IMR-90 (cell line): ENCODE measurements around the gene PSMB1. TPM values are rescaled to one million over a fixed set of nuclear protein-coding genes. Genes with fewer than 3 reads are reported as not detected.

Experiments used
- ATAC-seq: fragments of 200-7000 bp; cut with Tn5 transposase; 2 replicates; pipeline ENCODE4 v1.9.1; 2020; ENCODE audit warnings: low read depth, mild to moderate bottlenecking, moderate library complexity
- BruUV-seq: library from RNA; stranded (reverse); fragments of 400-500 nt; replicated peaks from 2 replicates; lab custom pipeline; 2021; lab: Mats Ljungman, UMichigan
- CTCF ChIA-PET: fragments of 300-600 bp; formaldehyde crosslinking; extraction: SDS; loops from one replicate; lab custom pipeline; 2021; ENCODE audit warnings: antibody characterized with exemption; lab: Yijun Ruan, JAX
- POLR2A ChIA-PET: fragments of 300-600 bp; sonication (Branson Sonifier 250); formaldehyde crosslinking; loops from one replicate; lab custom pipeline; 2022; ENCODE audit warnings: antibody characterized with exemption; ENCODE audit not compliant: unreplicated experiment; lab: Charles Lee
- DNase-seq: peaks from one replicate; pipeline ENCODE4 v3.0.0; 2013
- H2AFZ ChIP-seq: replicated peaks from 2 replicates; pipeline ENCODE3; 2013; ENCODE audit warnings: low read length, mild to moderate bottlenecking; ENCODE audit not compliant: poor library complexity
- H2AK5ac ChIP-seq: 2 replicates; pipeline ENCODE4 v1.6.1; 2013; ENCODE audit warnings: low read depth, low read length, inconsistent platforms
- H2AK9ac ChIP-seq: replicated peaks from 2 replicates; pipeline ENCODE3; 2013; ENCODE audit warnings: mild to moderate bottlenecking, low read depth, low read length, moderate library complexity; ENCODE audit not compliant: poor library complexity
- H2BK120ac ChIP-seq: 2 replicates; pipeline ENCODE4 v1.6.1; 2013; ENCODE audit warnings: low read depth, low read length, inconsistent platforms
- H2BK15ac ChIP-seq: 3 replicates; pipeline ENCODE4 v1.6.1; 2013; ENCODE audit warnings: low read depth, low read length, inconsistent platforms
- H2BK20ac ChIP-seq: 2 replicates; pipeline ENCODE4 v1.6.1; 2013; ENCODE audit warnings: low read depth, mild to moderate bottlenecking, inconsistent platforms, low read length, moderate library complexity
- H2BK5ac ChIP-seq: 2 replicates; pipeline ENCODE4 v1.6.1; 2013; ENCODE audit warnings: mild to moderate bottlenecking, low read depth, low read length, inconsistent platforms; ENCODE audit not compliant: poor library complexity, severe bottlenecking
- H3K14ac ChIP-seq: replicated peaks from 2 replicates; pipeline ENCODE4 v1.6.1; 2013; ENCODE audit warnings: low read depth, low read length, inconsistent platforms
- H3K18ac ChIP-seq: 2 replicates; pipeline ENCODE4 v1.6.1; 2013; ENCODE audit warnings: low read depth, low read length, control low read depth
- H3K23ac ChIP-seq: 2 replicates; pipeline ENCODE4 v1.6.1; 2013; ENCODE audit warnings: low read depth, low read length, inconsistent platforms
- H3K27ac ChIP-seq: 2 replicates; pipeline ENCODE4 v1.5.1; 2013; ENCODE audit warnings: mild to moderate bottlenecking, control low read depth, low read length; ENCODE audit not compliant: insufficient read depth
- H3K27me3 ChIP-seq: 2 replicates; pipeline ENCODE4 v1.6.1; 2013; ENCODE audit warnings: low read length; ENCODE audit not compliant: control insufficient read depth, insufficient read depth
- H3K36me3 ChIP-seq: 2 replicates; pipeline ENCODE4 v1.6.1; 2013; ENCODE audit warnings: low read length, mixed read lengths; ENCODE audit not compliant: control insufficient read depth, insufficient read depth
- H3K4ac ChIP-seq: 2 replicates; pipeline ENCODE4 v1.6.1; 2013; ENCODE audit warnings: low read depth, low read length, inconsistent platforms
- H3K4me1 ChIP-seq: 2 replicates; pipeline ENCODE4 v1.6.1; 2013; ENCODE audit warnings: low read length, mixed read lengths; ENCODE audit not compliant: control insufficient read depth, insufficient read depth
- H3K4me2 ChIP-seq: 2 replicates; pipeline ENCODE4 v1.6.1; 2013; ENCODE audit warnings: low read depth, mild to moderate bottlenecking, control low read depth, low read length, moderate library complexity
- H3K4me3 ChIP-seq: 2 replicates; pipeline ENCODE4 v1.5.1; 2013; ENCODE audit warnings: low read depth, mild to moderate bottlenecking, control low read depth, low read length, moderate library complexity; ENCODE audit not compliant: insufficient read depth
- H3K56ac ChIP-seq: 2 replicates; pipeline ENCODE4 v1.6.1; 2013; ENCODE audit warnings: low read length, inconsistent platforms; ENCODE audit not compliant: insufficient read depth; ENCODE audit errors: extremely low read depth
- H3K79me1 ChIP-seq, 2 experiments: 2 replicates each; pipeline ENCODE4 v1.6.1; 2013; ENCODE audit warnings: low read length in 2 of 2, inconsistent platforms in 1 of 2, low read depth in 1 of 2
- H3K9ac ChIP-seq: 2 replicates; pipeline ENCODE4 v1.6.1; 2013; ENCODE audit warnings: low read depth, low read length, control low read depth
- H3K9me1 ChIP-seq: 2 replicates; pipeline ENCODE4 v1.6.1; 2013; ENCODE audit warnings: low read length, inconsistent platforms; ENCODE audit not compliant: insufficient read depth
- H3K9me3 ChIP-seq: 2 replicates; pipeline ENCODE4 v1.6.1; 2013; ENCODE audit warnings: low read length; ENCODE audit not compliant: control insufficient read depth, insufficient read depth
- H4K20me1 ChIP-seq: 2 replicates; pipeline ENCODE4 v1.6.1; 2013; ENCODE audit warnings: low read length, inconsistent platforms; ENCODE audit not compliant: insufficient read depth
- H4K5ac ChIP-seq: 2 replicates; pipeline ENCODE4 v1.6.1; 2013; ENCODE audit warnings: mild to moderate bottlenecking, low read depth, low read length, control low read depth
- H4K8ac ChIP-seq, 2 experiments: 2 replicates each; pipeline ENCODE4 v1.6.1; 2013; ENCODE audit warnings: low read depth in 2 of 2, low read length in 2 of 2, control low read depth in 1 of 2, inconsistent platforms in 1 of 2
- H4K91ac ChIP-seq: 2 replicates; pipeline ENCODE4 v1.6.1; 2013; ENCODE audit warnings: low read depth, low read length, inconsistent platforms; ENCODE audit not compliant: insufficient read depth
- BHLHE40 ChIP-seq: fragments of 150-350 bp; IDR thresholded peaks from 2 replicates; pipeline ENCODE4 v1.6.1; 2016; ENCODE audit warnings: mild to moderate bottlenecking, low read depth, low read length
- CEBPB ChIP-seq: IDR thresholded peaks from 2 replicates; pipeline ENCODE4 v1.6.1; 2012; ENCODE audit warnings: low read depth, low read length, improper control_type of control experiment
- CHD1 ChIP-seq: IDR thresholded peaks from 2 replicates; pipeline ENCODE4 v1.6.1; 2012; ENCODE audit warnings: low read depth, low read length, improper control_type of control experiment
- CTCF ChIP-seq: conservative IDR thresholded peaks from 2 replicates; pipeline ENCODE4 v1.5.1; 2012; ENCODE audit warnings: mild to moderate bottlenecking, low read depth, low read length, improper control_type of control experiment
- ELK1 ChIP-seq: fragments of 150-350 bp; IDR thresholded peaks from 2 replicates; pipeline ENCODE4 v1.6.1; 2016; ENCODE audit warnings: low read depth, mild to moderate bottlenecking, low read length, moderate library complexity, borderline replicate concordance
- FOS ChIP-seq: fragments of 150-350 bp; IDR thresholded peaks from 2 replicates; pipeline ENCODE4 v1.6.1; 2016; ENCODE audit warnings: low read depth, low read length
- MXI1 ChIP-seq: IDR thresholded peaks from 2 replicates; pipeline ENCODE4 v1.6.1; 2012; ENCODE audit warnings: low read depth, mild to moderate bottlenecking, low read length, moderate library complexity, borderline replicate concordance
- NFE2L2 ChIP-seq: fragments of 150-350 bp; IDR thresholded peaks from 2 replicates; pipeline ENCODE4 v1.6.1; 2016; ENCODE audit warnings: low read depth, mild to moderate bottlenecking, low read length
- POLR2A ChIP-seq: IDR thresholded peaks from 2 replicates; pipeline ENCODE4 v1.6.1; 2012; ENCODE audit warnings: mild to moderate bottlenecking, low read depth, low read length
- RAD21 ChIP-seq: IDR thresholded peaks from 2 replicates; pipeline ENCODE4 v1.6.1; 2012; ENCODE audit warnings: low read length, improper control_type of control experiment
- RCOR1 ChIP-seq: IDR thresholded peaks from 2 replicates; pipeline ENCODE4 v1.6.1; 2012; ENCODE audit warnings: mild to moderate bottlenecking, low read length, improper control_type of control experiment; ENCODE audit not compliant: insufficient replicate concordance
- RFX5 ChIP-seq: IDR thresholded peaks from 2 replicates; pipeline ENCODE4 v1.8.0; 2012; ENCODE audit warnings: low read depth, mild to moderate bottlenecking, low read length, moderate library complexity
- SMC3 ChIP-seq: fragments of 150-350 bp; IDR thresholded peaks from 2 replicates; pipeline ENCODE4 v1.6.1; 2016; ENCODE audit warnings: low read depth, mild to moderate bottlenecking, antibody characterized with exemption, low read length, moderate library complexity
- USF2 ChIP-seq: fragments of 150-350 bp; IDR thresholded peaks from 2 replicates; pipeline ENCODE4 v1.6.1; 2017; ENCODE audit warnings: mild to moderate bottlenecking, antibody characterized with exemption, low read length, low read depth
- WGBS, 2 experiments: methylation state at CpG; one replicate each; pipeline versions ENCODE4 v1.1.5 to v1.1.7; 2013; ENCODE audit warnings: missing lambda C conversion rate in 2 of 2; ENCODE audit not compliant: insufficient read length in 1 of 2; ENCODE audit errors: extremely low coverage in 2 of 2; 5-methylcytosine and 5-hydroxymethylcytosine counted together
- dilution Hi-C: fragments of 300-500 bp; cut with HindIII; formaldehyde crosslinking; loops from one replicate; pipeline ENCODE4 v1.14.3; 2018; ENCODE audit warnings: low sequenced_read_pairs; ENCODE audit not compliant: unreplicated experiment
- in situ Hi-C: fragments of 300-500 bp; cut with MboI; formaldehyde crosslinking; loops from 3 replicates; pipeline ENCODE4 v1.14.3; 2019; ENCODE audit warnings: low sequenced_read_pairs, inconsistent platforms, mixed read lengths
- intact Hi-C: fragments of 100-400 bp; cut with micrococcal nuclease; formaldehyde crosslinking; loops from 2 replicates; pipeline ENCODE4 v1.10.0; 2022
- polyA plus RNA-seq, 3 experiments: library from polyadenylated mRNA; depleted of rRNA; stranded (reverse); fragments of >200 nt; gene quantifications; 2 replicates each; pipeline ENCODE4 v1.2.3, GENCODE V29; 2012; ENCODE audit warnings: low replicate concordance in 1 of 3
- total RNA-seq: library from RNA; depleted of rRNA; stranded (reverse); fragments of >200 nt; gene quantifications from 2 replicates; pipeline ENCODE4 v1.2.3, GENCODE V29; 2012

PSMB1 gene
- total and polyA plus RNA-seq, 2 of the 4 experiments (the other 2 are of a cell fraction), result 450 to 508 TPM

GRCh38 chr6:170524172-170524502, 29.0 kb downstream of the PSMB1 start:
- Histone ChIP-seq H3K9me1 (no peaks in the 10 kb centered on the region), H3K4me1 (no peaks in the 10 kb centered on the region), H3K4ac (no peak overlapping the region), H4K8ac (no peak overlapping the region), H3K56ac (no peak overlapping the region), H4K91ac (no peak overlapping the region), H3K9ac (no peak overlapping the region), H2AK5ac (no peak overlapping the region), H3K27me3 (no peaks in the 10 kb centered on the region), H4K5ac (no peak overlapping the region), H3K9me3 (no peaks in the 10 kb centered on the region), H2BK20ac (no peak overlapping the region), H3K23ac (no peak overlapping the region), H2AFZ (no peak overlapping the region), H3K4me3 (no peak overlapping the region), H2BK5ac (no peak overlapping the region), H2BK15ac (no peak overlapping the region), H2AK9ac (no peak overlapping the region), H4K20me1 (no peaks in the 10 kb centered on the region), H3K79me1 (no peaks in the 10 kb centered on the region), H3K36me3 (no peaks in the 10 kb centered on the region), H3K27ac (no peak overlapping the region), H3K4me2 (no peak overlapping the region), H3K18ac (no peak overlapping the region), H2BK120ac (no peak overlapping the region), H3K14ac (no peak overlapping the region)
- no TSS peak for BruUV-seq
- dilution Hi-C loops (no loop called here), intact Hi-C loops (loop anchor here (10.0 kb wide), 1 partner anchor 999 kb away; no protein-coding TSS in a partner anchor), in situ Hi-C loops (no loop called here)
- TF ChIP-seq CTCF, result no peak
- no peak for TF ChIP-seq RAD21
- TF ChIP-seq USF2, result no peak
- TF ChIP-seq ELK1, result no peak
- no peak for TF ChIP-seq POLR2A
- TF ChIP-seq CHD1, result no peak
- TF ChIP-seq NFE2L2, result no peak
- no peak for TF ChIP-seq FOS
- TF ChIP-seq MXI1, result no peak
- TF ChIP-seq CEBPB, result no peak
- no peak for TF ChIP-seq RFX5
- TF ChIP-seq BHLHE40, result no peak
- no peak for TF ChIP-seq SMC3
- TF ChIP-seq RCOR1, result no peak
- ATAC-seq (no peak), DNase-seq (no peak)
- CTCF ChIA-PET, result interaction anchor here (0.6 to 1.4 kb wide), 3 partner anchors 11 to 590 kb away, joined by 3 read pairs; no protein-coding TSS in a partner anchor
- 80% methylated on average over 1 of the region's 5 CpGs; no CpG with 5 or more reads in 1 of the 2 experiments for WGBS, 2 experiments
- POLR2A ChIA-PET, result no interaction called here
